NCI-H345 treated with DMSO at 0.1 percent for 48 hours (cell line): ENCODE results near the gene GNG7.
"Not testable (repeated sequence)": the region's sequence is repeated elsewhere in the genome, so short reads cannot be mapped to it uniquely, and the experiment has no call there.

Experiments used
- DNase-seq: peaks from one replicate; lab custom pipeline; 2025; ENCODE audit not compliant: unreplicated experiment; lab: John Stamatoyannopoulos, UW

The GNG7 gene

DNA sequence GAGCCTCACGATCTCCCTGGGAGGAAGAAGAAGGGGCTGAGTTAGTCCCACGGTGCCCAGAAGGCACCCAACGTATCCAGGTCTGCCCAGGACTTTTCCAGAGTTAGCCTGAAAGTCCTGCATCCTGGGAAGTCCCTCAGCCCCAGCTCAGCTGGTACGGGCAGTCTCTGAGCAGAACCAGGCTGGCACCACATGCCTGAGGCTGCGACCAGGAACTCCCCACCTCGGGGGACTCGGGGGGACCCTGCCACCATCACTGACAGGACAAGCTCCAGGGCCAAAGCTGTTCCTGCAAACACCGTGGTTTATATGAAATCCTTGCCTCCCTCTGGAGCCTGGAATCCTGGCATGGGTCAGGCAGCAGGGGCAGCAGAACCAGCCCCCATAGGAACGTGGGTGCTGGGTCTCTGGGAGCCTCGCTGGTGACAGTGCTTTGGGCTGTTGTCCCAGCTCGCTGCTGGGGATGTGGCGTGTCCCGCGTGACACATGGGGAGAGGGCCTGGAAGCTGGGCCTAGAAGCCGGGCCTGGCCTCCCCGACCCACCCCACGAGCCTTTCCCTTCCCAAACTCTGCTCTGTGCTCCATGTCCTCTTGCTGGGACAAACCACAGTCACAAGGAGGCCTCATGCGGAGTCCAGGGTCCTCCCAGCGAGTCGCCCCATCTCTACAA, 55.5 kb downstream of the GNG7 start:
- no peak for DNase-seq

DNA sequence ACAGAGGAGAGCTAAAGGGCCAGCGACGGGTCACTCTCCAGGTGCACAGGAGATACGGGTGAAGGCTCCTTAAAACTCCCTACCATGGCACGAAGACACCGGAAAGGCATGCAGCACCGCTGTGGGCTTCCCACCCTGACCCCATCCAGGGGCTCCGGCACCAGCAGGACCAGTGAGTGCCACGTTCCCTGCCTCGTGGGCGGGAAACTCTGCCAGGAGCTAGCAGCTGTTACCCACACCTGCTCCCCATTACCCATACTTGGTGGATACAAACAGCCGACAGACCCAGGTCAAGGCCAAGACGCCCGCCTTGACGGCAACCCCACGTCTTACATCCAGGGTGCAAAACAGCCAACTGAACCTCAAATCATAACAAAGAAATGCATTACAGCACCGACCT, 56.7 kb downstream of the GNG7 start:
- no peak for DNase-seq

DNA sequence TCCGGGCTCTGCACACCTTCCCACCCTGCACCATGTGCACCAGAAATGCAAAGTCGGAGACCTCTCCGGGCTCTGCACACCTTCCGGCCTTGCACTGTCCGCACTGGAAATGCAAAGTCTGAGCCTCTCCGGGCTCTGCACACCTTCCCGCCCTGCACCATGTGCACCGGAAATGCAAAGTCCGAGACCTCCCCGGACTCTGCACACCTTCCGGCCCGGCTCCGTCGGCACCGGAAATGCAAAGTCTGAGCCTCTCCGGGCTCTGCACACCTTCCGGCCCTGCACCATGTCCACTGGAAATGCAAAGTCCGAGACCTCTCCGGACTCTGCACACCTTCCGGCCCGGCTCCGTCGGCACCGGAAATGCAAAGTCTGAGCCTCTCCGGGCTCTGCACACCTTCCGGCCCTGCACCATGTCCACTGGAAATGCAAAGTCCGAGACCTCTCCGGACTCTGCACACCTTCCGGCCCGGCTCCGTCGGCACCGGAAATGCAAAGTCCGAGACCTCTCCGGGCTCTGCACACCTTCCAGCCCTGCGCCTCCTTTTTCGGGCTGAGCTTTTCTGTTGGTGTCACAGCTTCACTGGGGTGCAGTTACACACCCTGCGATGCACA, 59.3 kb downstream of the GNG7 start:
- not testable (repeated sequence) for DNase-seq

DNA sequence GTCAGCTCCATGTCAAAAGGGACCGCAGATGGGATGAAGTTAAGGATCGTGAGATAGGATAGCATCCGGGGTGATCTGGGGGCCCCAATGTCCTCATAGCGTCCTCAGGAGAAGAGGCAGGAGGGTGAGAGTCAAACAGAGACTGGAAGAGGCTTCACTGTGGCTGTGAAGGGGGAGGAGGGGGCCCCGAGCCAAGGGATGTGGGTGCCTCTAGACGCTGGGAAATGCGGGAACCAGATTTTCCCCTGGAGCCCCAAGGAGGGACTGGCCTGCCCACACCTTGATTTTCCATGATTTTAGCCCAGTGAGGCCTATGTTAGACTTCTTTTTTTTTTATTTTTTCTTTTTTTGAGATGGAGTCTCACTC, 61.2 kb downstream of the GNG7 start:
- DNase-seq = no peak

DNA sequence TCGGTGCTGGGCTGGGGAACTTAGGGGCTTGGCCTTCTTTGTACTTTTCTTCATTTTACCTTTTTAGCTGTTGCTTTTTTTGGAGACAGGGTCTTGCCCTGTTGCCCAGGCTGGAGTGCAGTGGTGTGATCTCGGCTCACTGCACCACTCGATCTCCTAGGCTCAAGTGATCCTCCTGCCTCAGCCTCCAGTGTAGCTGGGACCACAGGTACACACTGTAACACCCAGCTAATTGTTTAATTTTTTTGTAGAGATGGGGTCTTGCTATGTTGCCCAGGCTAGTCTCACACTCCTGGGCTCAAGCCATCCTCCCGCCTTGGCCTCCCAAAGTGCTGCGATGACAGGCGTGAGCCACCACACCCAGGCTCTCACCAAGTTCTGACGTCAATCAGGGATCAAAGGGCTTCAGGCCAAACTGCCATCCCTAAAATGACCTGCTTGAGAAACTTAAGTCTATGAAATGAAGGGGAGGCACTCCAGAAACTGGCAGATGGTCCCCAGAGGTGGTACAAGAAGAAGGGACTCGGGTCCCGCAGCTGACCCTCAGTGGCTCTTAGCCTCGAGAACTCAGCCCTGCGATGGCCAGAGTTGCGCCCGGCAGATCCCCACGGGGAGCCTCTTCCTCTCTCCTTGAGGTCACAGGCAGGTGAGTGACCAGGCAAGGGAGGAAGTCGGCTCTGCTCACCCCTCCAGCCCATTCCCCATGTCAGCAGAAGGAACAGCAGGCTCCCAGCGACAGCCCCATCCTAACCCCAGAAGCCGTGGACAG, 61.7 kb downstream of the GNG7 start:
- no peak for DNase-seq

DNA sequence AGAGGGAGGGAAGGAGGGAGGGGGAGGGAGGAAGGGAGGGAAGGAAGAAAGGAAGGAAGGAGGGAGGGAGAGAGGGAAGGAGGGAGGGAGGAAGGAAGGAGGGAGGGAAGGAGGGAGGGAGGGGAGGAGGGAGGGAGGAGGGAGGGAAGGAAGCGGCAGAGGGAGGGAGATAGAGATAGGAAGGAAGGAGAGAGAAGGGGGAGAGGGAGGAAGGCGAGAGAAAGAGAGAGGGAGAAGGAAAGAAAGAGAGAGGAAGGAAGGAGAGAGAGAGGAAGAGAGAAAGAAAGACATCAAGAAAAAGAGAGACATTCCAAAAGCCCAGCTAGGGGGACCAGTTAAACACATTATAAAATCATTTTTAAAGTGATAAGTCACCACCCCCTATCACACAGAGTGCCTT, 62.5 kb downstream of the GNG7 start:
- no peak for DNase-seq

DNA sequence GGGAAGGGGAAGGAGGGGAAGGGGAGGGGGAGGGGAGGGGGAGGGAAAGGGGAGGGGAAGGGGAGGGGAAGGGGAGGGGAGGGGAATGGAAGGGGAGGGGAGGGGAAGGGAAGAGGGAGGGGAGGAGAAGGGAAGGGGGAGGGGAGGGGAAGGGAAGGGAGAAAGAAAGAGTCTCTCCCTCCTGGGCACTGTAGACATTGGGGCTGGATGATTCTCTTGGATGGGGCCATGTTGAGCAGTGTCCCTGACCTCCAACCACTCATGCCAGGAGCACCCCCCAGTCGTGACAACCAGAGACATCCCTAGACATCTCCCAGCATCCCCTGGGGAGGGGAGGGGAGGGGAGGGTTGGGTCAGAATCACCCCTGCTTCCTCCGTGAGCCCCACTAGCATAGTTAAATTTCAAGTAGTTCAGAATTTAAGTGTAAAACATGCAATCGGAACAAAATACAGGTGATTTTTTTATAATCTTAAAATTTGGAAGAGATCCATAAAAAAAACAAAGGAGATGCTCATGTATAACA, 64.0 kb downstream of the GNG7 start:
- DNase-seq = no peak

DNA sequence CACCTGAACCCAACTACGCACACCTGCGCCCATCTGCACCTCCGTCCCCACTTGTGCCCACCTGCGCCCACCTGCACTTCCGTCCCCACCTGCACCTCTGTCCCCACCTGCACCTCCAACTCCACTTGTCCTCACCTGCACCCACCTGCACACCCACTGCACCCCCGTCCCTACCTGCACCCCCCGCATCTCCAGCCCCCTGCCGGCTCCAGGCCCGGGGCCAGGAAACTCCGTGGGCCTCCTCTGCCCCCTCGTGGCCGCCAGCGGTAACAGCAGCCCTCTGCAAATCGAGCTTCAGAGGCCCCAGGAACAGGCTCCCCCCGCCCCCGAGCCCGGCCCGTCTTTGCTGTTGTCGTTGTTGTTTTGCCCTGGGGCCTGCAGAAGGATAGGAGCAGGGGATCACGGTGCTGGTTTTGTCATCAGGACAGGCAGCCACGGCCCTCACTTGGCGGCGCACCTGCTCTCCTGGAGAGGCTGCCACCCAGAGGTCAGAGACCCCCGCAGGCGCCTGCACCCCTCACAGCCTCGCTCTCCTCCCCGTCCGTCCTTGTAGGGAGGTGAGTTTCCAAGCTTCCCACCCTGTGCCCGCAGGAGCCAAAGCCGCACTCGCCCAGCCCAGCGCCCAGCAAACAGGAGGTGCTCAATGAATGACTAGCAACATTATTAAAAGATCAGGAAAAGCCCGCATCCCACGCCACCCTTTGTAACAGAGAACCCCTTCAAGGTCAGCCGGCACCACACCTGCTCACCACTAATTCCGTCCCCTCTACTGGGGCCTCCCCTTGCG, 65.4 kb downstream of the GNG7 start:
- no peak for DNase-seq

DNA sequence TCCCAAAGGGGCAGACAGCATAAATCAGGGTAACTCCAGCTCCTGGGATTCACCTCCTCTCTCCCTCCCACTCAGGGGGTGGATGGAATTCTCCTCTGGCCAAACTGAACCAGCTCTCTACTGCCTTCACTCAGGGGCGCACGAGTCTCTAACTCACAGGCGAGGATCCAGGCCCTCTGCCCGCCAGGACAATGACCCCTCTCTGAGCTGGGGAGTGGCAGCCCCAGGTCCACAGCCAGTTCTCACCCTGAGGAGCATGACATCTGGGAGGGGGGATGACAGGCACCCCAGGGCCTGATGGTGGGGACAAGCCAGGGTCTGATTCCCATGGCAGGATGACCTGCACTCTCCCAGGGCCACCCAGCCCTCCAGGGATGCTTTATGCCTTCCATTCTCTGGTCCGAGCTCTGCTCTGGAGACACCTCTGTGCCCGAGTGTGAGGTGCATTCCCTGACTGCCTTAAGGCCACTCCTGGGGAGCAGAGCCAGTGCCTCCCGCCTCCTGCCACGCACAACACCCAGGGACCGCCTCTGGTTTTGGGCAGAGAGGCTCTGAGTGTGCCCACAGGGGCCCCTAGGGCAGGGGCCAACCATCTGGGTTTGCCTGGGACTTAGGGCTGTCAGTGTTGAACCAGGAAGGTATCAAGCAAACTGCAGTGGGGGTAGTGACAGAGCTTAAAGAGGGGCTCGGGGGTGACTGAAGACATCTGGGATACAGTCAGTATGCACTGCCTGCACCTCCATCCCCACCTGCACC, 66.2 kb downstream of the GNG7 start:
- DNase-seq = no peak

DNA sequence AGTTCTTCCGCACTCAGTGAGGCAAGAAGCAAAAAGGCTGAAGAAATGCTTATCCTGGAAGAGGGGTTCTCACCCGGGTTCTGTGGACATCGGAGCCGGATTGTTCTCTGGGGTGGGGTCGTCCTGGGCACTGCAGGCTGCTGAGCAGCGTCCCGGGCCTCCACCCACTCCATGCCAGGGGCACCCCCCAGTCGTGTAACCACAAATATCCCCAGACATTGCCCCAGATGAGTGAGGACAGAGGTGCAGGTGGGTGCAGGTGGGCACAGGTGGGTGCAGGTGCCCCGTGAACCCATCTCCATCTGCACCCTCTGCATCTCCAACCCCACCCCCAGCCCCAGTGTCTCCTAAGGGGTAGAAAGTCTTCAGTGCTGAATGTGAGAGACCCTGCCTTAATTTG, 67.5 kb downstream of the GNG7 start:
- no peak for DNase-seq

DNA sequence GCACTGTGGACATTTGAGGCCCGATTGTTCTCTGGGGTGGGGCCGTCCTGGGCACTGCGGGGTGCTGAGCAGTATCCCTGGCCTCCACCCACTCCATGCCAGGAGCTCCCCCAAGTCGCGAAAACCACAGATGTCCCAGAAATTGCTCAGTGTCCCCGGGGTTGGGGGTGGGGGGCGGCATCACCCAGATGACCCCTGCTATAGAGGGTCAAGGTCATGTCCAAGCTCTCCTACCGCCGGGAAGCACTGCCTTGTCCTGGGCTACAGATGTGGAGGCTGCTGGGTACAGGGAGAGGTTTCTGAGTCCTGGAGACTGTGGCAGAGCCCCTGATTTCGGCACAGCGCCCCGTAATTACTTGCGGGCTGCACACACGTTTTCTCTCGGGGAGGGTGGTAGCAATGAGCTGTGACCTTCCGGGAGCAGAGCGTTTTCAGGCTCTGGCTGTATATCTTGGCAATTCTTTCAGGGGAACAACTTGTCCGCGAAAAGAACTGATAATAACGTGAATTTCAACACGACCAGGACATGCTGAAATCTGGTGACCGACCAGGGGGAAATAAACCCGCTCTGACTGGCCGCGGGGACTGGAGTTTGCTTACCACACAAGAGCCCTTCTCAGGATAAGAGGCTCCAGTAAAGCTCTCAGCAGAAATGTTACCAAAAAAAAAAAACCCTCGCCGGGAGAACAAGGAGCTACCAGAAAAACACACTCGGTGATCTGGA, 68.1 kb downstream of the GNG7 start:
- DNase-seq = no peak

DNA sequence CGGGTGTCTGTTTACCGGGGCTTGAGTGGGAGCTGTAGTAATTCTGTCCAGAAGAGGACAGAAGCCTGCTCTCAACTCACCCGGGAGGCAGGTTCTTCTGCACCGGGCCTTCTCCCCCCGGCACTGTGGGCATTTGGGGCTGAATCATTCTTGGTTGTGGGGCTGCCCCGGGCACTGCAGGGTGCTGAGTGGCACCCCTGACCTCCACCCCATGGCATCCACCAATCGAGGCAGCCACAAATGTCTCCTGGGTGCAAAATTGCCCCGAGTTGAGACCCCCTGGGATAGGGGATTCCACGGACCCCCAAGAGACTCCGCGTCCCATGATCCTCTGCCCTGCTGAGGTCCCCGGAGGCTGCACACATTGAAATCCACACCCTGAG, 68.8 kb downstream of the GNG7 start:
- DNase-seq = no peak

DNA sequence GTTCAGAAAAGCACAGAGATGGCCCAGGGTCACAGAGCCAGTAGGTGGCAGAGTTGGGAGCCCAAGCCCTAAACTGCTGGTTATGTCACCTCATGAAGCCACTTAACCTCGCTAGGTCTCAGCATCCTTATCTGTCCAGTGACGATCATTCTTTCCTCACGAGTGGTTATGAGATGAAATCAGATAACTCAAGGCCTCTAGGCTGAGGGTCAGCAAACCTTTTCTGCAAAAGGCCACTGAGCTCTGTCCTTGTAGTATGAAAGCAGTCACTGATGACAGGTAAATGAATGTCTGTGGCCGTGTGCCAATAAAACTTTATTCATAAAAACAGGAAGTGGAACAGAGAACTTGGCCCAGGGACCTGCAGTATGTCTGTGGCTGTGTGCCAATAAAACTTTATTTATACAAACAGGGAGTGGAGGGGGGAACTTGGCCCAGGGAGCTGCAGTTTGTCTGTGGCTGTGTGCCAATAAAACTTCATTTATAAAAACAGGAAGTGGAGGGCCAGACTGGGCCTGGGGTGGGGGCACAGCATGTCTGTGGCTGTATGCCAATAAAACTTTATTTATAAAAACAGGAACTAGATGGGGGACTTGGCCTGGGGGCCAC, 71.2 kb downstream of the GNG7 start:
- DNase-seq = no peak

DNA sequence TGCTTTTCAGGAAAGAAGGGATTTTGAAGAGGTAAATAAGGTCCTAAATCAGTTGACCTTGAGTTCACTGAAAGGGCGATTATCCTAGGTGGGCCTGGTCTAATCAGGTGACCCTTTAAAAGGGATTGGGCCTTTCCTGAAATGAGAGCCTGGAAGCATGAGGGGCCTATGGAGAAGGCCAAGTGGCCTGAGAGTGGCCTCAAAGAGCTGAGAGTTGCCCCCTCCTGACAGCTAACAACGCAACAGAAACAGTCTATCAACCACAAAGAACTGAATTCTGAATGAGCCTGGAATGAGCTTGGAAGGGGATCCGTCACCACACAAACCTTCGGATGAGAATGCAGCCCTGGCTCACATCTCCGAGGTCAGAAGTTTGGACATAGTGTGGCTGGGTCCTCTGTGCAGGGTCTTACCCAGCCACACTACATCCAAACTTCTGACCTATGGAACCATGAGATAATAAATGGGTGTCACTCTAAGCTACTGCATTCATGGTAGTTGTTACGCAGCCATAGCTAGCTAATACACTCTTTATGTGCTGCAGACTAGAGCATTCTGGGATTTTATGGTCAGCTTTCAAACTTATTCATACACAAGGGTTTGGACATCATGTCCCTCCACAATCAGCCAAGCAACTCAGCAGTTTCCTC, 72.0 kb downstream of the GNG7 start:
- no peak for DNase-seq

DNA sequence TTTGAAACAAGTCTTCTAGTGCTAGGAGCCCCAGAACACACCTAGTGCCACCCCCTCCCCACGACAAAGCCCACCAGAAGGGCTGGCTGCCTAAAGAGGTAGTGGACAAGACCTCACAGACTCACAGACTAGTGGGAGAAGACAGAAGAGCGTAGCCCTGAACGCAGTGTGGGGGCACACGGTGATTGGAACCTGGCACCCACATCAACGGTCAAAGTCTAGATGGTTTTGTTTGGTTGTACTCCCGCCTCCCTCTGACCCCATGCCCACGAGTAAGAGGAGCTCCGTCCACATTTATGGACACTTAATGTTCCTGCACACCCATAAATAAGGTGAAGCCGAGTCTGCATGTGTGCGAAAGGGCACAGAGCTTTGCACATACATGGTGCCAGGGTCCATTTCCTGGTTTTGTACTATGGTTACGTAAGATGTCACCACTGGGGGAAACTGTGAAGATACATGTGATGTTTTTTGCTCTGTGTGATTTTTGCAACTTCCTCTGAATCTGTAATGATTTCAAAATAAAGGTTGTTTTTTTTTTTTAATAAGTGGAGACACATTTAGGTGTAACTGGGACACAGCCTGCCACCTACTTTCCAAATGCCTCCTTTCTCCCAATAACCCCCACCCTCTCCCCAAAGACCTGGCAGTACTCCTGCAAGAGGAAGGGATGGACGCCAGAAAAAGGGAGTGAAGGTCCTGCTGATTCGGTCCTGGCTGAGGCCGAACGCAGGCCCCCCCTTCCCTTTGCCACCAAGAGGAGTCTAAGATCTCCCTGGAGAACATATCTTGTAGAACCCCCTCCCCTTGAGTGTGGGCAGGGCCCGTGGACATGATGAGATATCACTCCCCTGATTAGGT, 72.8 kb downstream of the GNG7 start:
- no peak for DNase-seq

DNA sequence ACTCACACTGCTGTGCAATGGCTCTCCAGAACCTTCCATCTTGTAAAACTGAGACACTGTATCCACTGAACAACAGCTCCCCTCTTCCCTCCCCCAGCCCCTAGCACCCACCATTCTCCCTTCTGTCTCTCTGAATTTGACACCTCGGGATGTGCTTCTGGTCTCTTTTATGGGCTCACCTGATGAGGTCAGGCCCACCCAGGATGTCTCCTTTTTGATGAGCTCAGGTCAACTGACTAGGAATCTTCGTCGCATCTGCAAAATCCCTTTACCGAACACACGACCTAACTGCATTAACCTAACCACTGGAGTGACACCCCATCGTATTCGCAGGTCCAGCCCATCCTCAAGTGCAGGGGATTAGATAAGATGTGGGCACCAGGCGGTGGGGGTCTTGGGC, 73.9 kb downstream of the GNG7 start:
- DNase-seq = no peak

DNA sequence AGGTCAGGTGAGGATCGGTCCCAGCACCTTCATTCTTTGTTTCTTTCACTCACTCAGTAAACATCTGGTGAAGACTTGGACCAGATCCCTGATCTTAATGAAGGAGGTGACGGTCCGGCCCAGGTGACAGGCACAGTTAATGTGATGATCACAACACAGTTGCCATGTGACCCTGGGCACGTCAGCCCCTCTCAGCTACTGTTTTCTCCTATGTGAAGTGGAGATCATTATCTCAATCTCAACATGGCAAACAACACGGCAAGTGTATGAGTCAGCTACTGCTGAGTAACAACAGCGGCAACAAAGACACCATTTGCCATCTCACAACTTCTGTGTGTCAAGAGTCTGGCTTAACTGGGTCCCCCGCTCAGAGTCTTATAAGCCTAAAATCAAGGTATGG, 74.6 kb downstream of the GNG7 start:
- DNase-seq = no peak

DNA sequence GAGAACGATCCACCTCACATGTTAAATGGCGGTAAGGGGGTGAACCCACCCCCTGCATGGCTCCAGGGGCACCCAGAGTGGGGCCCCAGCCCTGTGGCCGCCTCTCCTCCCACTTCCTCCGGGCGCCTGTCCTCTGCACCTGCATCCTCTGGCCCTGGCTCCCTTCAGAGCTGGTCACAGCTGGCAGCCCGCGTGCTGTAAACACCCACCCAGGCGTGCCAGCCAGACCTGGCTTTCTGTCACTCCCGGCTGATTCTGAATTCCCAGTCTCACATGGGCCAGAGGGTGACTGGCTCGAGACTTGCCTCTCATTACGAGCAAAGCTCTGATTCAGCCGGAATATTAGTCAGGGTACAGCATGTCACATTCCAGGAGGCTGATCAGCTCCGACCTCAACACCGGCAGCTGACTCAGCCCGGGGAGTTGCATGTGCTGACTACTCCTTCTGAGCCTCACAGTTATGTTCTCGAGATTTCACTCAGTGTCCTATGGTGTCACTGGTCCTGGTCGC, 75.1 kb downstream of the GNG7 start:
- no peak for DNase-seq
